Measurements from ENCODE around the gene MTA3.

GRCh38 chr2:42764096-42764495 is 195.7 kb downstream of the MTA3 start, which contains the start of gene OXER1:
- TF ChIP-seq CTCF (conservative IDR thresholded peaks at IDR 0.05; ENCODE audit: low read length) (no peak), EZH2phosphoT487 (IDR thresholded peaks at IDR 0.05; ENCODE audit: borderline replicate concordance) (no peak)

Data from Loucy (cell line).